Activated CD4-positive, alpha-beta T cell treated with anti-CD3 and anti-CD28 coated beads for 36 hours (primary cell): ENCODE data around the gene ZNF462. TPM values are rescaled to one million over a fixed set of nuclear protein-coding genes. Genes with fewer than 3 reads are reported as not detected.

Experiments used
- ATAC-seq: fragments of 200-7000 bp; cut with Tn5 transposase; one replicate; pipeline ENCODE4 v1.10.0; 2021; ENCODE audit warnings: mild to moderate bottlenecking, moderate library complexity
- CTCF ChIA-PET: fragments of 350-600 bp; sonication (Branson Sonifier 250); formaldehyde crosslinking; loops from one replicate; lab custom pipeline; 2021; ENCODE audit warnings: antibody characterized with exemption; lab: Charles Lee
- POLR2A ChIA-PET: fragments of 350-600 bp; sonication (Branson Sonifier 250); formaldehyde crosslinking; loops from one replicate; lab custom pipeline; 2021; ENCODE audit warnings: antibody characterized with exemption, inconsistent platforms; lab: Charles Lee
- DNase-seq: peaks from one replicate; pipeline ENCODE4 v3.0.0-alpha.2; 2020
- H3K27ac Mint-ChIP-seq: one replicate; pipeline ENCODE4 v1.8.0; 2021; ENCODE audit warnings: mixed read lengths
- H3K27me3 Mint-ChIP-seq: one replicate; pipeline ENCODE4 v1.8.0; 2021; ENCODE audit warnings: mixed read lengths
- H3K36me3 Mint-ChIP-seq: one replicate; pipeline ENCODE4 v1.8.0; 2021; ENCODE audit warnings: low read depth, mixed read lengths
- H3K4me1 Mint-ChIP-seq: one replicate; pipeline ENCODE4 v1.8.0; 2021; ENCODE audit warnings: mixed read lengths
- H3K4me3 Mint-ChIP-seq: one replicate; pipeline ENCODE4 v1.8.0; 2021; ENCODE audit warnings: mild to moderate bottlenecking, moderate library complexity, mixed read lengths
- H3K9me3 Mint-ChIP-seq: one replicate; pipeline ENCODE4 v1.8.0; 2021; ENCODE audit warnings: low read depth, mixed read lengths
- intact Hi-C, 2 experiments: fragments of 100-400 bp; cut with DNase I in 1 of 2; cut with micrococcal nuclease in 1 of 2; formaldehyde crosslinking; loops; one replicate each; pipeline versions ENCODE4 v1.14.2 to v1.15.1; 2022 to 2024; cut with DNase I, micrococcal nuclease
- total RNA-seq, 2 experiments: library from RNA; stranded (reverse); gene quantifications; one replicate each; pipeline ENCODE4 v1.2.3, GENCODE V29; 2021

Gene ZNF462
- total RNA-seq, 2 experiments from 2014 or later: 0.27 to 0.42 TPM

DNA sequence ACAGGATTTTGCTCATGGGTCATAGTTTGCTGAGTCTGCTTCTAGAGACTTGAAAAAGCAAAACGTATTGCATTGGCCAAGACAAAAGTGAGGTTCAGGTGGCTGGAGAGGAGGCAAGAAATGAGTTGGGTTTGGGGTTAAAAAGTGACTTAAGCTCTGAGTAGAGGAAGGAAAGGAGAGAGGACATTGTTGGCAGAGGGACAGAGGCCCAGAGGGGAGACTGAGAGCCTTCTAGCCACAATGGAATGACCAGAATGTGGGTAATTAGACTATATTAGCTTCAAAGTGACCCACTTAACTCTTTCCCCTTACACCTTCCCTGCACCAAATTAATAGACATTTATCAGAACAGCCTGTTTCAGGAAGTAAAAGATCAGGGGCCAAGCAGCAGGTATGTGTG is 188.4 kb downstream of the ZNF462 start:
- H3K27ac Mint-ChIP-seq: no peak overlapping the region
- no peaks in the 10 kb centered on the region for H3K27me3 Mint-ChIP-seq
- CTCF ChIA-PET: no interaction called here
- no peak overlapping the region for H3K4me3 Mint-ChIP-seq
- intact Hi-C loops: no loop called here
- H3K36me3 Mint-ChIP-seq: no peaks in the 10 kb centered on the region
- ATAC-seq (no peak), DNase-seq (no peak)
- POLR2A ChIA-PET: no interaction called here
- no peaks in the 10 kb centered on the region for H3K9me3 Mint-ChIP-seq
- no peaks in the 10 kb centered on the region for H3K4me1 Mint-ChIP-seq

GRCh38 chr9:107054146-107054545 is 191.2 kb downstream of the ZNF462 start:
- CTCF ChIA-PET: no interaction called here
- DNase-seq: no peak
- Mint-ChIP-seq H3K4me3 (no peak overlapping the region), H3K36me3 (no peaks in the 10 kb centered on the region), H3K9me3 (no peaks in the 10 kb centered on the region), H3K27ac (no peak overlapping the region), H3K27me3 (no peaks in the 10 kb centered on the region), H3K4me1 (no peaks in the 10 kb centered on the region)
- intact Hi-C loops: no loop called here
- no peak for ATAC-seq
- POLR2A ChIA-PET: no interaction called here

DNA sequence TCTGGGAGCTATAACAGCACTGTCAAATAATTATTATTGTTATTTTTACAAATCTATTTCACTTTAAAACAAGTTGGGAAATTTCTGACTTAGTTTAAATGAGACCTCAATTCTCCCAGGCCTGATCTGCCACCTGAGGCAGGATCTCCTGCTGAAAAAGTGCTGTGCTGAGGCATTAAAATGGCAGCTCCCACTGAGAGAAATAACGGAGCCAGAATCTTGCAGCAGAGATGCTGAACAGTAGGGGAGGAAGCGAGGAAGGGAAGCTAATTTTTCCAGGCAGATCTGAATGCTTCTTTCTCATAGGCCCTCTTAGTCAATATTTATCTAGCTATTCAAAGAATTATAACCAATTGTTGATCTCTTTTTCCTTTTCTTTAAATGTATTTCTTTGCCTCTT is 196.3 kb downstream of the ZNF462 start:
- ChIA-PET CTCF (no interaction called here), POLR2A (no interaction called here)
- intact Hi-C loops: no loop called here
- Mint-ChIP-seq H3K9me3 (no peaks in the 10 kb centered on the region), H3K4me1 (no peaks in the 10 kb centered on the region), H3K4me3 (no peak overlapping the region), H3K36me3 (no peaks in the 10 kb centered on the region), H3K27ac (no peak overlapping the region), H3K27me3 (no peaks in the 10 kb centered on the region)
- ATAC-seq (no peak), DNase-seq (no peak)

DNA sequence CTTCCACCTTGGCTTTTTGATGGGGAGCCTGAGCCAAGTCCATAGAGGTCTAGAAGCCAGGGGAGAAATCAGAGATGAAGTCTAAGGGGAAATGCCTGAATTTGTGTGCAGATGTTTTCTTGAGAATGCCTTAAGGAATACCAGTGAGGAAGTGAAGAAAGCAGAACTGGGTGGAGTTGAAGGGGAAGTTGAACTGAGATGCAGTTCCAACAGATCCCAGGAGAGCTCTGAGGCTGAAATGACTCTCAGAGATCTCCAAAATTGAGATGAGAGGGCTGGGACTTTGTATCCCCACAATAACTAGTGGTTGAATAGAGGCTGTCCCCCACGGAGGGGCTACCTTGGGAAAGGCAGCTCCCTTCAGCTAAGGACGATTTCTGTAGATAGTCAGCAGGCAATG is 197.1 kb downstream of the ZNF462 start:
- ATAC-seq: no peak
- Mint-ChIP-seq H3K27ac (no peak overlapping the region), H3K36me3 (no peaks in the 10 kb centered on the region), H3K4me1 (no peaks in the 10 kb centered on the region), H3K4me3 (no peak overlapping the region), H3K9me3 (no peaks in the 10 kb centered on the region), H3K27me3 (no peaks in the 10 kb centered on the region)
- CTCF ChIA-PET: no interaction called here
- POLR2A ChIA-PET: no interaction called here
- DNase-seq: no peak
- intact Hi-C loops: no loop called here
